Muscle of leg (tissue), 11 donors: ENCODE results near the gene BAIAP2L2. TPM values are rescaled to one million over a fixed set of nuclear protein-coding genes. Genes with fewer than 3 reads are reported as not detected.
"Not testable (repeated sequence)": the region's sequence is repeated elsewhere in the genome, so short reads cannot be mapped to it uniquely, and the experiment has no call there.

Experiments used
- DNase-seq: peaks from one replicate; pipeline ENCODE4 v3.0.0; 2013
- H3K27ac ChIP-seq: one replicate; pipeline ENCODE4 v1.5.1; 2013; ENCODE audit warnings: mild to moderate bottlenecking, low read length, control low read depth
- H3K27me3 ChIP-seq: one replicate; pipeline ENCODE4 v1.6.1; 2013; ENCODE audit warnings: low read length; ENCODE audit not compliant: control insufficient read depth, insufficient read depth
- H3K36me3 ChIP-seq: one replicate; pipeline ENCODE4 v1.6.1; 2013; ENCODE audit warnings: low read length; ENCODE audit not compliant: control insufficient read depth, insufficient read depth
- H3K4me1 ChIP-seq: one replicate; pipeline ENCODE4 v1.6.1; 2013; ENCODE audit warnings: low read length; ENCODE audit not compliant: control insufficient read depth, insufficient read depth
- H3K4me3 ChIP-seq: one replicate; pipeline ENCODE4 v1.5.1; 2013; ENCODE audit warnings: low read length, control low read depth
- H3K9me3 ChIP-seq: replicated peaks from 2 replicates; pipeline ENCODE4 v1.6.1; 2013; ENCODE audit warnings: low read depth, low read length; ENCODE audit not compliant: control insufficient read depth
- WGBS: methylation state at CpG from one replicate; pipeline ENCODE4 v1.1.5; 2013; ENCODE audit warnings: missing lambda C conversion rate; ENCODE audit not compliant: insufficient coverage; 5-methylcytosine and 5-hydroxymethylcytosine counted together
- polyA plus RNA-seq, 8 donors: library from polyadenylated mRNA; unstranded; fragments of 120-200 nt; gene quantifications; one replicate each; pipeline versions ENCODE4 v1.2.1 to v1.2.3, GENCODE V29; 2013; ENCODE audit warnings: inconsistent platforms in 1 of 8, low replicate concordance in 1 of 8; ENCODE audit not compliant: insufficient read length in 8 of 8, insufficient read depth in 1 of 8
- total RNA-seq: library from RNA; stranded (reverse); fragments of 120-200 nt; gene quantifications from one replicate; pipeline ENCODE4 v1.2.4, GENCODE V29; 2013

Gene BAIAP2L2
- total and polyA plus RNA-seq, 9 donors: 0.22 to 6.4 (median 1.2) TPM

- 4% methylated on average over 17 of the region's 17 CpGs for WGBS
- H3K27me3 ChIP-seq: peaks cover 40% of the 10 kb centered on the region
- no peak for DNase-seq
- no peaks in the 10 kb centered on the region for H3K9me3 ChIP-seq
- no peak overlapping the region for H3K27ac ChIP-seq
- peaks cover 7% of the 10 kb centered on the region for H3K36me3 ChIP-seq
- H3K4me1 ChIP-seq: peaks cover 14% of the 10 kb centered on the region
- H3K4me3 ChIP-seq: peak overlapping the region; percentile 18
These were observed 28.9 kb downstream of the BAIAP2L2 start for GRCh38 chr22:38081636-38081940.

DNA sequence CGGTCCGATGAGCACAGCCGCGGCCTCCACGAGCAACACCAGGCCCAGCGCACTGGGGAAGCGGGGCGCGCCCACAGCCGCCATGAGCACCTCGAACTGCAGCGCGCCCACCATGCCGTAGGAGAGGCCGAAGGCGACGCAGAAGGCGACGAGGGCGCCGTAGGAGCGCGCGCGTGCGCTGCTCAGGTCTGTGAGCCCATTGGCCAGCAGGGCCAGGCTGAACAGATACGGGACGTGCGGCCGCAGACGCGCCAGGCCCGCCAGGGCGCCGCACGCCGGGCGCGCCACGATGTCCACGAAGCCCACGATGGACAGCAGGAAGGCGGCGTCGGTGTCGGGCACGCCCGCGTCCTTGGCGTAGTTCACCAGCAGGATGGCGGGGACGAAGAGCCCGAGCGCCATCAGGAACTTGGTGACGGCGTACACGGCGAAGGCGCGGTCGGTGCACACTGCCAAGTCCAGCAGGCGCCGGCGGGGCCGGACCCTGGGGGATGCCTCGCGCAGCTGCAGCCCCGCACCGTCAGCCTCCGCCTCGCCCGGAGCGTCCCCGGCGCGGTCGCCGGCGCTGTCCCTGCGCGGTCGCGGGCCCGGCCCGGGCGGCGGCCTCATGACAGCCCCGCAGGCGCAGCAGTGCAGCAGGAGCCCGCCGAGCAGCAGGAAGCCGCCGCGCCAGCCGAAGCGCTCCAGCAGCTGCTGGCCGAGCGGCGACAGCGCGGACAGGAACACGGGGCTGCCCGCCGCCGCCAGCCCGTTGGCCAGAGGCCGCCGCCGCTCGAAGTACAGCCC is 29.4 kb downstream of the BAIAP2L2 start:
- H3K9me3 ChIP-seq: no peaks in the 10 kb centered on the region
- peaks cover 40% of the 10 kb centered on the region for H3K27me3 ChIP-seq
- H3K4me1 ChIP-seq: peaks cover 14% of the 10 kb centered on the region
- peak; percentile 65 for DNase-seq
- H3K36me3 ChIP-seq: peaks cover 7% of the 10 kb centered on the region
- under 1% methylated on average over 110 of the region's 110 CpGs for WGBS
- H3K4me3 ChIP-seq: peak overlapping the region; percentile 31
- no peak overlapping the region for H3K27ac ChIP-seq

DNA sequence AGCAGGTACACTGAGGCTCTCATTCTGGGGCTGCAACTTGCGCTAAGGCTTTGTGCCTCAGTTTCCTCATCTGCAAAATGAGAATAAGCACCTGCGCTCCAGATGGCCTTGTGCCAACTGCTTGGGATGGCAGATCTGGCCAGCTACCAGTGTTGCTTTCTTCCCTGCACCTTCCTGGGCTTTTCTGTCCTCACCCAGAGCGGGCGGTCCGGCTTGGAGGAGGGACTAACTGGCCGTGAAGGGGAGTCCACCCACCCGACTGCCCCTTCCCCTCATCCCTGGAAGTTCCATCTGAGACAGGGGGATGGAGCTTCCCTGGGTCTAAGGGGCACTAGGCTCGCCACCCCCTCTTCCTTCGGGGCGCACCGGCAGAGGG is 30.0 kb downstream of the BAIAP2L2 start:
- H3K4me3 ChIP-seq: peak overlapping the region; percentile 22
- no peak overlapping the region for H3K27ac ChIP-seq
- no peaks in the 10 kb centered on the region for H3K9me3 ChIP-seq
- peaks cover 6% of the 10 kb centered on the region for H3K36me3 ChIP-seq
- peaks cover 40% of the 10 kb centered on the region for H3K27me3 ChIP-seq
- H3K4me1 ChIP-seq: peaks cover 14% of the 10 kb centered on the region
- no peak for DNase-seq
- WGBS: 35% methylated on average over 6 of the region's 11 CpGs

- 81% methylated on average over 7 of the region's 7 CpGs for WGBS
- Histone ChIP-seq H3K4me1 (peaks cover 14% of the 10 kb centered on the region), H3K4me3 (no peak overlapping the region), H3K36me3 (peaks cover 3% of the 10 kb centered on the region), H3K9me3 (no peaks in the 10 kb centered on the region), H3K27ac (no peak overlapping the region), H3K27me3 (peaks cover 40% of the 10 kb centered on the region)
- no peak for DNase-seq
These were observed 30.7 kb downstream of the BAIAP2L2 start for GRCh38 chr22:38079804-38080203.

DNA sequence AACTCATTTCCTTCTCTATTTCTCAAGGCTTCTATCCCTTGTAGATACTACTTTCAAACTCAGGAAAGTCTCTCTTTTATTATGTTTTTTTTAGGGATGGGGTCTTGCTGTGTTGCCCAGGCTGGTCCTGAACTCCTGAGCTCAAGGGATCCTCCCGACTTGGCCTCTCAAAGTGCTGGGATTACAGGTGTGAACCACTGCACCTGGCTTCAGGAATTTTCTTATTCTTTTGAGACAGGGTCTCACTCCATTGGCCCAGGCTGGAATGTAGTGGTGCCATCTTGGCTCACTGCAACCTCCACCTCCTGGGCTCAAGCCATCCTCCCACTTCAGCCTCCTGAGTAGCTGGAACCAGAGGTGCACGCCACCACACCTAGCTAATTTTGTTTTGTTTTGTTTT is 31.3 kb downstream of the BAIAP2L2 start:
- H3K4me3 ChIP-seq, H3K36me3 ChIP-seq, H3K9me3 ChIP-seq, DNase-seq, H3K27ac ChIP-seq: not testable (repeated sequence)
- peaks cover 40% of the 10 kb centered on the region for H3K27me3 ChIP-seq
- WGBS: 80% methylated on average over 1 of the region's 2 CpGs
- peaks cover 14% of the 10 kb centered on the region for H3K4me1 ChIP-seq

GRCh38 chr22:38078046-38078840 is 32.2 kb downstream of the BAIAP2L2 start:
- no peaks in the 10 kb centered on the region for H3K9me3 ChIP-seq
- no peak overlapping the region for H3K4me3 ChIP-seq
- 66% methylated on average over 19 of the region's 22 CpGs for WGBS
- peaks cover 14% of the 10 kb centered on the region for H3K4me1 ChIP-seq
- H3K36me3 ChIP-seq: peaks cover 12% of the 10 kb centered on the region
- peaks cover 31% of the 10 kb centered on the region for H3K27me3 ChIP-seq
- no peak overlapping the region for H3K27ac ChIP-seq
- DNase-seq: no peak

GRCh38 chr22:38077595-38077994 is 32.9 kb downstream of the BAIAP2L2 start:
- Histone ChIP-seq H3K36me3 (peaks cover 19% of the 10 kb centered on the region), H3K9me3 (no peaks in the 10 kb centered on the region), H3K27ac (no peak overlapping the region), H3K4me1 (peaks cover 12% of the 10 kb centered on the region), H3K4me3 (no peak overlapping the region), H3K27me3 (peaks cover 24% of the 10 kb centered on the region)
- DNase-seq: no peak
- 70% methylated on average over 14 of the region's 14 CpGs for WGBS

DNA sequence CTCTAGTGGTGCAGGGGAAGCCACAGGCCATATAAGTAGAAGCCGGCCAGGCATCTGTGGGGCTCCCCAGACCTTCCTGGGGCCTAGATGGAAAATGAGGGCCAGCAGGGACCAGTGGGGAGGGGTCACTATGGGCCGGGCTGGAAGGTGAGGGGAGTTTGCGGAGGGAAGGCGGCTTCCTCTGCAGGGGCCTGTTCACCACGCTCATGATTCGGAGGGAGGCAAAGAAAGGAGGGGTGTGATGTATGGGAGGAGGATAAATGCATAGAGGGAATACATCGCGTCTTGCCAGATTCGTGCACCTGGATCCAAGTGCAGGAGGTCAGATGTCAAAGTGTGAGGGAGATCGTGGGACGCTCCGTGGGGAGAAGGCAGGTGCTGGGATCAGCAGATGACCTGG is 33.4 kb downstream of the BAIAP2L2 start:
- H3K4me1 ChIP-seq: peaks cover 12% of the 10 kb centered on the region
- no peak for DNase-seq
- no peak overlapping the region for H3K27ac ChIP-seq
- WGBS: 46% methylated on average over 12 of the region's 12 CpGs
- no peaks in the 10 kb centered on the region for H3K9me3 ChIP-seq
- no peak overlapping the region for H3K4me3 ChIP-seq
- peaks cover 19% of the 10 kb centered on the region for H3K27me3 ChIP-seq
- H3K36me3 ChIP-seq: peaks cover 23% of the 10 kb centered on the region

GRCh38 chr22:38075961-38076360 is 34.5 kb downstream of the BAIAP2L2 start:
- WGBS: 72% methylated on average over 11 of the region's 13 CpGs
- Histone ChIP-seq H3K4me1 (peaks cover 17% of the 10 kb centered on the region), H3K9me3 (no peaks in the 10 kb centered on the region), H3K27me3 (peaks cover 12% of the 10 kb centered on the region), H3K36me3 (peaks cover 33% of the 10 kb centered on the region), H3K4me3 (no peak overlapping the region), H3K27ac (no peak overlapping the region)
- no peak for DNase-seq

DNA sequence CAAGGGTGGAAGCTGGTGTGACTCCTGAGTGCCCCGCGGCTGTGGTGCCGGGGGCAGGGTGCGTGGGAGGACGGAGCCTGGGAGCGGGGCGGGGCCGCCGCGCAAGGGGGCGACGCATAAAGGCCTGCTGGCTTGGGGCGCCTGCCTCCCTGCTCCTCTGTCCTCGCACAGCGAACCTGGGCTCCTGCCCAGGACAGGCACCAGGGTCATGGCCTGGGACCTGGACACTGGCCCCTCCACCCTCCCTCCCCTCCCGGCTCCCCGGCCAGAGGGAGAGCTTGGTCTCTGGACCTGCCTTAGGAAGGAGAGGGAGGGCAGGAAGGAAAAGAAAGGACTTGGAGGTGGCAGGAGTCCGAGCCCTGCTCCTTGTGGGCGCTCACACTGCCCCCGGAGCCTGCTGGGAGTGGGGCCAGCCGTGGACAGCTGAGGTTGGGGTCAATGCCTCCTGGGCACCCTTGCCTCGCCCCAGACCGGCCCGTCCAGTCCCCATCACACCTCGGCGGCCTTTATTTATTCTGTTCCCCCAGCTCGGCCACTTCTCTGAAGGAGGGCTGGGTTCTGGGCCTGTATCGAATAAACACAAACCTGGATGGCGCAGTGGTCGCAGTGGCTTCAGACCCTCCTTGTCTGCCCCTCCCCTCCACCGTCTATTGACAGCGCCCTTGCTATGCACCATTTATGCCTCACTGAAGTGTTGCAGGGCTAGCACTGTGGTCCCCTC is 35.2 kb downstream of the BAIAP2L2 start:
- DNase-seq: no peak
- 92% methylated on average over 27 of the region's 32 CpGs for WGBS
- no peak overlapping the region for H3K27ac ChIP-seq

More for the DNA sequence above, 35.2 kb downstream of the BAIAP2L2 start:
- H3K9me3 ChIP-seq: no peaks in the 10 kb centered on the region
- no peak overlapping the region for H3K4me3 ChIP-seq
- H3K27me3 ChIP-seq: peaks cover 7% of the 10 kb centered on the region
- H3K4me1 ChIP-seq: peaks cover 24% of the 10 kb centered on the region
- H3K36me3 ChIP-seq: peaks cover 36% of the 10 kb centered on the region
